NCI-H1092 treated with DMSO at 0.1 percent for 48 hours (cell line): ENCODE data around the gene AMY2B.
"Not testable (repeated sequence)": the region's sequence is repeated elsewhere in the genome, so short reads cannot be mapped to it uniquely, and the experiment has no call there.

Source experiments
- DNase-seq: peaks from one replicate; lab custom pipeline; 2025; lab: John Stamatoyannopoulos, UW

The AMY2B gene

DNA sequence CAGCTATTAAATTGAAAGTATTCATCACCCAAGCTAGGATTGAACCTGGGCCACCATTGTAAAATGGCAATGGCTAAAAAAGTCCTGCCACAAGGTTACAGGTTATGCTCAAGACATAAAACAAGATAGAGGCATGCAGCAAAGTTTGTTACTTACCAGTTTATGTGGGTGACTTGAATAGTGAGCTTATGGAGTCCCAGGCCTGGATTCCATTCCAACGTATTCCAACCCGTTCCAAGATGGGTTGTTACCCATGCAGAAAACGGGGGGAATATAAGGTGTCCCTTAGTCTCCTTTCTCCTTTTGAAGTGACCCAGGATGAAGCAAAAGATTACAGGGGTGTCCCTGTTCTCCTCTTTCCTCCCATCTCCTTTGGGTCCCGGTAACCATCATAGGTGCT lies 56.0 kb downstream of the AMY2B start:
- DNase-seq = not testable (repeated sequence)
